ENCODE measurements around the gene PANK4.

GRCh38 chr1:2519029-2519685 is 7.2 kb downstream of the PANK4 start:
- TF ChIP-seq CTCF (conservative IDR thresholded peaks at IDR 0.05) (no peak), EZH2 (IDR thresholded peaks at IDR 0.05; ENCODE audit: low read depth) (no peak)
